GM19467 (cell line): ENCODE data around the gene TP53RK.

Source experiments
- ATAC-seq: cut with Tn5 transposase; IDR thresholded peaks from one replicate; pipeline ENCODE4 v1.9.1; 2021; ENCODE audit warnings: mild to moderate bottlenecking, moderate library complexity; ENCODE audit not compliant: unreplicated experiment

The TP53RK gene

GRCh38 chr20:46708172-46708860 is 19.1 kb upstream of the TP53RK start:
- ATAC-seq, result no peak

GRCh38 chr20:46706242-46706641 is 17.0 kb upstream of the TP53RK start:
- no peak for ATAC-seq

- no peak for ATAC-seq
These were observed 16.1 kb upstream of the TP53RK start for GRCh38 chr20:46705378-46705729.

- no peak for ATAC-seq
These were observed 15.6 kb upstream of the TP53RK start for GRCh38 chr20:46704714-46705377.

GRCh38 chr20:46703435-46703834 is 14.2 kb upstream of the TP53RK start:
- ATAC-seq, result no peak

- ATAC-seq, result no peak
These were observed 13.4 kb upstream of the TP53RK start for GRCh38 chr20:46702447-46703203.

GRCh38 chr20:46701986-46702385 is 12.7 kb upstream of the TP53RK start:
- ATAC-seq, result no peak

GRCh38 chr20:46701556-46701955 is 12.3 kb upstream of the TP53RK start:
- no peak for ATAC-seq

- ATAC-seq, result no peak
These were observed 11.8 kb upstream of the TP53RK start for GRCh38 chr20:46701057-46701456.

- no peak for ATAC-seq
These were observed 11.2 kb upstream of the TP53RK start for GRCh38 chr20:46700481-46700880.

- no peak for ATAC-seq
These were observed 10.6 kb upstream of the TP53RK start for GRCh38 chr20:46699651-46700359.

- ATAC-seq, result no peak
These were observed 9.5 kb upstream of the TP53RK start for GRCh38 chr20:46698788-46699187.

- no peak for ATAC-seq
These were observed 7.6 kb upstream of the TP53RK start for GRCh38 chr20:46696791-46697279.

- no peak for ATAC-seq
These were observed 6.6 kb upstream of the TP53RK start for GRCh38 chr20:46695892-46696291.

- ATAC-seq, result no peak
These were observed 5.2 kb upstream of the TP53RK start for GRCh38 chr20:46694484-46694883.

GRCh38 chr20:46691196-46691595 is 2.0 kb upstream of the TP53RK start:
- no peak for ATAC-seq

- ATAC-seq, result no peak
These were observed 1.2 kb upstream of the TP53RK start for GRCh38 chr20:46690219-46691106.

GRCh38 chr20:46689754-46690085 is 476 bp upstream of the TP53RK start:
- no peak for ATAC-seq

GRCh38 chr20:46688151-46689081 is 828 bp downstream of the TP53RK start:
- no peak for ATAC-seq
